Parathyroid adenoma (tissue), 2 donors: ENCODE data around the gene ATXN7.

ENCODE experiments used
- H2AFZ ChIP-seq: fragments of 300-600 bp; sonication (generic); one replicate; pipeline ENCODE4 v1.7.0; 2017; ENCODE audit warnings: antibody characterized with exemption, mild to moderate bottlenecking
- H3K27ac ChIP-seq: fragments of 300-600 bp; sonication (generic); one replicate; pipeline ENCODE4 v1.7.0; 2017
- H3K27me3 ChIP-seq: fragments of 300-600 bp; sonication (generic); one replicate; pipeline ENCODE4 v1.7.0; 2017; ENCODE audit warnings: low read length; ENCODE audit not compliant: control insufficient read depth, insufficient read depth
- H3K36me3 ChIP-seq: fragments of 300-600 bp; sonication (generic); one replicate; pipeline ENCODE4 v1.7.0; 2017; ENCODE audit warnings: low read length; ENCODE audit not compliant: control insufficient read depth, insufficient read depth
- H3K4me1 ChIP-seq: fragments of 300-600 bp; sonication (generic); one replicate; pipeline ENCODE4 v1.7.0; 2017; ENCODE audit warnings: control low read depth
- H3K4me2 ChIP-seq: fragments of 300-600 bp; sonication (generic); one replicate; pipeline ENCODE4 v1.7.0; 2017; ENCODE audit warnings: low read length
- H3K4me3 ChIP-seq: fragments of 300-600 bp; sonication (generic); one replicate; pipeline ENCODE4 v1.7.0; 2017; ENCODE audit warnings: low read depth, low read length
- H3K79me2 ChIP-seq: fragments of 300-600 bp; sonication (generic); one replicate; pipeline ENCODE4 v1.7.0; 2017; ENCODE audit warnings: control low read depth
- H3K9ac ChIP-seq: fragments of 300-600 bp; sonication (generic); one replicate; pipeline ENCODE4 v1.7.0; 2017; ENCODE audit warnings: mild to moderate bottlenecking
- H3K9me3 ChIP-seq: fragments of 300-600 bp; sonication (generic); one replicate; pipeline ENCODE4 v1.7.0; 2017; ENCODE audit warnings: low read length; ENCODE audit not compliant: control insufficient read depth
- TF ChIP-seq, protein P1 (sequence below): fragments of 300-600 bp; sonication (generic); IDR thresholded peaks from one replicate; pipeline ENCODE4 v1.7.0; 2017; ENCODE audit warnings: antibody characterized with exemption, mild to moderate bottlenecking
- donor health status: primary hyperparathyroidism.

Gene ATXN7

GRCh38 chr3:63993653-63994079 lies 130.0 kb downstream of the ATXN7 start:
- Histone ChIP-seq H3K27ac (no peak overlapping the region), H3K36me3 (no peaks in the 10 kb centered on the region)

GRCh38 chr3:63995086-63995485 lies 131.4 kb downstream of the ATXN7 start:
- TF ChIP-seq, protein P1, sequence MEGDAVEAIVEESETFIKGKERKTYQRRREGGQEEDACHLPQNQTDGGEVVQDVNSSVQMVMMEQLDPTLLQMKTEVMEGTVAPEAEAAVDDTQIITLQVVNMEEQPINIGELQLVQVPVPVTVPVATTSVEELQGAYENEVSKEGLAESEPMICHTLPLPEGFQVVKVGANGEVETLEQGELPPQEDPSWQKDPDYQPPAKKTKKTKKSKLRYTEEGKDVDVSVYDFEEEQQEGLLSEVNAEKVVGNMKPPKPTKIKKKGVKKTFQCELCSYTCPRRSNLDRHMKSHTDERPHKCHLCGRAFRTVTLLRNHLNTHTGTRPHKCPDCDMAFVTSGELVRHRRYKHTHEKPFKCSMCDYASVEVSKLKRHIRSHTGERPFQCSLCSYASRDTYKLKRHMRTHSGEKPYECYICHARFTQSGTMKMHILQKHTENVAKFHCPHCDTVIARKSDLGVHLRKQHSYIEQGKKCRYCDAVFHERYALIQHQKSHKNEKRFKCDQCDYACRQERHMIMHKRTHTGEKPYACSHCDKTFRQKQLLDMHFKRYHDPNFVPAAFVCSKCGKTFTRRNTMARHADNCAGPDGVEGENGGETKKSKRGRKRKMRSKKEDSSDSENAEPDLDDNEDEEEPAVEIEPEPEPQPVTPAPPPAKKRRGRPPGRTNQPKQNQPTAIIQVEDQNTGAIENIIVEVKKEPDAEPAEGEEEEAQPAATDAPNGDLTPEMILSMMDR: no peak
- no peak overlapping the region for H2AFZ ChIP-seq
- no peak overlapping the region for H3K4me2 ChIP-seq
- H3K27ac ChIP-seq: no peak overlapping the region
- no peak overlapping the region for H3K4me3 ChIP-seq
- no peaks in the 10 kb centered on the region for H3K27me3 ChIP-seq
- no peak overlapping the region for H3K9ac ChIP-seq
- no peaks in the 10 kb centered on the region for H3K36me3 ChIP-seq
- H3K4me1 ChIP-seq: no peaks in the 10 kb centered on the region
- peaks cover 4% of the 10 kb centered on the region for H3K79me2 ChIP-seq
- H3K9me3 ChIP-seq: no peaks in the 10 kb centered on the region

More at GRCh38 chr3:63993653-63994079, 130.0 kb downstream of the ATXN7 start:
- Histone ChIP-seq H3K27me3 (no peaks in the 10 kb centered on the region), H3K4me3 (no peak overlapping the region), H2AFZ (no peak overlapping the region), H3K9me3 (no peaks in the 10 kb centered on the region), H3K4me2 (no peak overlapping the region), H3K4me1 (no peaks in the 10 kb centered on the region), H3K79me2 (peaks cover 4% of the 10 kb centered on the region), H3K9ac (no peak overlapping the region)
- TF ChIP-seq, protein P1: peak; percentile 92

GRCh38 chr3:63998852-63999754 lies 135.4 kb downstream of the ATXN7 start:
- no peaks in the 10 kb centered on the region for H3K27me3 ChIP-seq
- peaks cover 4% of the 10 kb centered on the region for H3K79me2 ChIP-seq
- H3K4me1 ChIP-seq: no peaks in the 10 kb centered on the region
- no peaks in the 10 kb centered on the region for H3K36me3 ChIP-seq
- H3K4me3 ChIP-seq: no peak overlapping the region
- H3K27ac ChIP-seq: no peak overlapping the region
- H3K9ac ChIP-seq: no peak overlapping the region
- TF ChIP-seq, protein P1: no peak
- no peaks in the 10 kb centered on the region for H3K9me3 ChIP-seq
- H2AFZ ChIP-seq: no peak overlapping the region
- no peak overlapping the region for H3K4me2 ChIP-seq

DNA sequence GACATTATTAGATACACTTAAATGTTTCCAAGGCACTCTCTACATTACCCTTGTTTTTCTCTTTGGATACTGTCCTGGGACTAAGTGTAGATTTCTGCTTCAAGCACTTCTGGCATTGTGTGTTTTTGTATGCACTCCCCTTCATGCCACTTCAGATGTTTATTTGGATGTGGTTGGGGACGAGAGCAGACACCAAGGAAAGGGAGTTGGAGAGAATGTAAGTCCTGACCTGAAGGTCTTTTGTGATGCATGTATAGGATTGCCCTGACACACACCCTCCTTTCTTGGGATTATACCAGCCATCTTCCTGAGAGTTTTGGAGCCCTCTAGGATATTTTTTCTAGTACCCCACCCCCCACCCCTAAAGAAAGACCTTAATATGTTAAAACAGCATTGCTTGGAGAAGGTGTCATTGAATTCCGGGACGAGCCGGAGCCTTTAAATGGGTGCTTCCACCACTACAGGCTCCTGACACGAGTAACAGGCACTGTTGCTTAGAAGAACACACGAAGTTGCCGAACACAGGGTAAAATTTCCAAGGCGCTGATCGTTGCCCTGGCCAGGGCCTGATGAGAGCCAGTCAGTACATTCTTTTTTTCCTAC lies 136.9 kb downstream of the ATXN7 start:
- H3K9me3 ChIP-seq: no peaks in the 10 kb centered on the region
- H2AFZ ChIP-seq: no peak overlapping the region
- H3K27ac ChIP-seq: no peak overlapping the region
- no peak overlapping the region for H3K9ac ChIP-seq
- H3K4me2 ChIP-seq: no peak overlapping the region
- H3K79me2 ChIP-seq: peaks cover 4% of the 10 kb centered on the region
- TF ChIP-seq, protein P1: no peak
- no peak overlapping the region for H3K4me3 ChIP-seq
- H3K27me3 ChIP-seq: no peaks in the 10 kb centered on the region
- H3K36me3 ChIP-seq: no peaks in the 10 kb centered on the region
- H3K4me1 ChIP-seq: no peaks in the 10 kb centered on the region
